Measurements from ENCODE around the gene PRKCB.

PRKCB gene

GRCh38 chr16:24262816-24263215, 427.0 kb downstream of the PRKCB start:
- no peak for DNase-seq
